Retinal pigment epithelial cell (primary cell): Measurements from ENCODE around the gene USP36.
"Not testable (repeated sequence)": the region's sequence is repeated elsewhere in the genome, so short reads cannot be mapped to it uniquely, and the experiment has no call there.

ENCODE experiments used
- DNase-seq: peaks from one replicate; pipeline ENCODE4 v3.0.0-alpha.2; 2010; ENCODE audit warnings: low read depth
- H3K4me3 ChIP-seq: 2 replicates; pipeline ENCODE4 v1.5.1; 2011; ENCODE audit warnings: mild to moderate bottlenecking, low read length, control low read depth, moderate library complexity
- CTCF ChIP-seq: conservative IDR thresholded peaks from 2 replicates; pipeline ENCODE4 v1.5.1; 2011; ENCODE audit warnings: low read depth, low read length, control low read depth, inconsistent platforms

Gene USP36

DNA sequence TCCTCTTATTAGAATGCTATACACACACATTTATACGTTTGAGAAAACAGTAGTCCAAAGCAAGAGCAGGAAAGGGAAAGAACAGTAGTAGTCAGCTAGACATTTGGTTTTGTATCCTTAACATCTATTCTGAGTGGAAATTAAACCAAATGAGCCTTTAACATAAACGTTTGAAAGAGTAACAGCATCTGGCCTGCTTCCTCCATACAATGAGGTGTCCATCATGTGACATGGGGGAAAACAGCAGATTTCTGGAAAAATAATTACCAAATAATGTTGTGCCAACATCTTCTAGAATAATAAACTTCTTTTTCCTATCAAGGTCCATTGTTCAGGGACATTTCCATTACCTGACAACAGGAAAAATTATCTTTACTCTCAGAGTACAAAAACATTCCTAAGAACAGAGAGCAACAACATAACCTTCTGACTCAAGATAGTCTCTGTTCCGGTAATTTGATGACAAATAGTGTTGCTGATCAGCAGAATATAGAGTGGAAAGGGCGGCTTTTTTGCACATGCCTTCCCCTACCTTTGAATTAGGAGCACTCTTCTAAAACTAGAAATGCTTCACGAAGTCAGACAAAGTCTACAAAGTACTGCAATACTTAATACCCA lies 78.7 kb downstream of the USP36 start:
- no peak for TF ChIP-seq CTCF
- no peak overlapping the region for H3K4me3 ChIP-seq
- DNase-seq: no peak

DNA sequence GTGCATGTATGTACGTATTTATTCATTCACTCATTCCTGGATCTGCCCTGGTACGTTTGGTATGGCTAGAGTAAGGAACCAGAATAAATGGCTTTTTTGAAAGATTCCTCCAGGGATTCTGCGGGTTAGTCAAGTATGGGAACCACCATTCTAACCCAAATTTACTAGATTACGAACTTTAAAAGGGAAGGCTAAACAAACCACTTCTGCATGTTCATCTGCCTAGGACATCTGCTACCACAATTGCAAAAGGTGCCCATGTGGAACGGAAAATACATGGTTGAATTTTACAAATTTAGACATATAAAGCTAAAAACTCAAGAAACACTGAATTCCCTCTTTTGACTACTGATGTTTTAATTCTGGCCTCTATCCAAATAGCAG lies 80.7 kb downstream of the USP36 start:
- TF ChIP-seq CTCF: no peak
- no peak for DNase-seq
- no peak overlapping the region for H3K4me3 ChIP-seq

DNA sequence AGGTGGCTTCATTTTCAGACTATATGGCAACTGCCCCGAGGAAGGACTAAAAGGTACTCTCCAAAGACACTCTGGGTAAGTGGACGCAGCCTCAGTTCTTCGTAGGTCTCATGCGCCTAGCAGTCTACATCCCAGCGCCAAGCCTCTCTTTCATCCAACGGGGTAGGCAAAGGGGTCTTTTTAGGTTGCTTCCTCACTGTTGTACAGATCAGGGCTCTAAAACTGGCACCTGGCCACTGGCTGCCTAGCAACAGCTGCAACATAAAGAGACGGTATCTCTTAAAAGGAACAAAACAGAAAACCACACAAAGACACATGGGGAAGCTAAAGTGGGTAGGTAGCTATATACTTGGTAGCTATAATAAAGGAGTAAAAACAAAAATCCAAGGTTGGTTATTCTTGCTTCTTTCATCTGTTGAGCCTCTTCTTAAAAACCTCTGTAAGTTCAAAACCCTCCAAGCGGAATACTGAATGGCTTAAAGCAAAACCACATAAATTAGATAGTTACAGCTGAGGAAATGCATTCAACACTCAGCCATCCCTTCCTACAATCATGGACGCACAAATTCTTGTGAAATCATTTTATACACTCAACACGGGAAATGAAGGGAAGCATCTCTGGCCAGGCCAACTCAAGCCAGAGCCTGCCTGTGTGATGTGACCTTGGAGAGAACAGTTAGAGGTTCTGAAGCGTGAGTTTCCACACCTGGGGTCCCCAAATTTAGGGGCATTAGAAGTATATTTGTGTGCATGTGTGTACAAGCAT lies 81.2 kb downstream of the USP36 start:
- H3K4me3 ChIP-seq: no peak overlapping the region
- DNase-seq: no peak
- no peak for TF ChIP-seq CTCF

DNA sequence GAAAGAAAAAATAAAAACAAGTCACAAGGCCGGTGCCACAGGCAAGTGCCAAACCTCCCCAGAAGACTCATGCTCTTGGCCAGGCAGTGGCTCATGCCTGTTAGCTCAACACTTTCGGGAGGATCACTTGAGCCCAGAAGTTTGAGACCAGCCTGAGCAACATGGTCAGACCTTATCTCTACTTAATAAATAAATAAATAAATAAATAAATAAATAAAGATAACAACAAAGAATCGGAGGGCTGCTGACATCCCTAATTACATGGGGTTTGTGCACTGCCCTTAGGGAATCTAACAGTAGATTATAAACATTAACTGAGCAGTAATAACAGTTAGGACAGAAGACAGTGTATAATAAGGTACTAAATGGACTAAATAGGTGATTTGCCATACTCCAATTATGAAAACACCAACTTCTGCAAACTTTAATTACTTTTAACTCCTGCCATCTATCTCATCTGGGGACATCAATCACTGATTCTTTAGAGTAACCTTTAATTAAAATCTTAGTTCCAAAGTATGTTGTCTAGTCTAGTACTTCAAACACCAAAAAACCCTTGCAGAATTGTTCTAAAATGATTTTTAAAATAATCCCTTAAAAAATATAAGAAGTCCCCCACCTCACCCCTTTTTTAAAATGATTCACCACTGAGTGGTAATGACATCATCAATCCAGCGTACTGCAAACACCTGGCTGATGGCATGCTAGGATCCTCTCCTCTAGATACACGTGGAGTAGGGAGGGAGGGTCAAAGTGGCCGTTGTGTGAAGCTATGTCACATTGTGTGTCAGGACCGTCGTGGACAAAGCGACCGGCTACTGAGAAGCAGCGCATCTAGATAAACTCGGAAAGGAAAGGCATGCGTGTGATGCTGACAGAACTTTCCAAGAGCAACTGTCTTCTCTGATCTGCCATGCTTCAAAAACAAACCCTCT lies 87.0 kb downstream of the USP36 start:
- no peak overlapping the region for H3K4me3 ChIP-seq
- no peak for DNase-seq
- TF ChIP-seq CTCF: no peak

- no peak for TF ChIP-seq CTCF
- no peak overlapping the region for H3K4me3 ChIP-seq
Observed at GRCh38 chr17:78751447-78752161, 89.0 kb downstream of the USP36 start.

GRCh38 chr17:78751000-78751399 lies 89.6 kb downstream of the USP36 start:
- not testable (repeated sequence) for H3K4me3 ChIP-seq

More at GRCh38 chr17:78751447-78752161, 89.0 kb downstream of the USP36 start:
- DNase-seq: no peak

More at GRCh38 chr17:78751000-78751399, 89.6 kb downstream of the USP36 start:
- not testable (repeated sequence) for DNase-seq
